Activated T-cell treated with anti-CD3 and anti-CD28 coated beads for 1 hour (primary cell): ENCODE results near the gene PKD2L1.
"Not testable (repeated sequence)": the region's sequence is repeated elsewhere in the genome, so short reads cannot be mapped to it uniquely, and the experiment has no call there.

ENCODE experiments used
- DNase-seq: peaks from one replicate; pipeline ENCODE4 v3.0.0-alpha.2; 2020; ENCODE audit warnings: low read depth

The PKD2L1 gene

GRCh38 chr10:100333661-100334440, 3.8 kb upstream of the PKD2L1 start:
- no peak for DNase-seq

- DNase-seq: no peak
These were observed 3.1 kb upstream of the PKD2L1 start for GRCh38 chr10:100333106-100333505.

- DNase-seq: no peak
These were observed 1.8 kb downstream of the PKD2L1 start for GRCh38 chr10:100328198-100328597.

- no peak for DNase-seq
These were observed 2.4 kb downstream of the PKD2L1 start for GRCh38 chr10:100327718-100328009.

GRCh38 chr10:100327007-100327717, 2.9 kb downstream of the PKD2L1 start:
- no peak for DNase-seq

GRCh38 chr10:100325158-100325557, 4.9 kb downstream of the PKD2L1 start:
- no peak for DNase-seq

- no peak for DNase-seq
These were observed 10.2 kb downstream of the PKD2L1 start for GRCh38 chr10:100319707-100320402.

GRCh38 chr10:100318207-100318606, 11.8 kb downstream of the PKD2L1 start:
- no peak for DNase-seq

- DNase-seq: no peak
These were observed 14.4 kb downstream of the PKD2L1 start for GRCh38 chr10:100315615-100316014.

- no peak for DNase-seq
These were observed 18.7 kb downstream of the PKD2L1 start for GRCh38 chr10:100311298-100311697.

GRCh38 chr10:100307684-100308083, 22.3 kb downstream of the PKD2L1 start:
- DNase-seq: no peak

GRCh38 chr10:100306861-100307260, 23.2 kb downstream of the PKD2L1 start:
- DNase-seq: no peak

GRCh38 chr10:100304414-100304813, 25.6 kb downstream of the PKD2L1 start:
- no peak for DNase-seq

GRCh38 chr10:100303724-100304319, 26.2 kb downstream of the PKD2L1 start:
- DNase-seq: no peak

GRCh38 chr10:100301123-100301522, 28.9 kb downstream of the PKD2L1 start:
- not testable (repeated sequence) for DNase-seq

- DNase-seq: no peak
These were observed 32.8 kb downstream of the PKD2L1 start for GRCh38 chr10:100297242-100297641.

- DNase-seq: no peak
These were observed 37.0 kb downstream of the PKD2L1 start for GRCh38 chr10:100293066-100293465.

- not testable (repeated sequence) for DNase-seq
These were observed 37.7 kb downstream of the PKD2L1 start for GRCh38 chr10:100292300-100292699.

- DNase-seq: no peak
These were observed 38.7 kb downstream of the PKD2L1 start for GRCh38 chr10:100291356-100291755.

GRCh38 chr10:100289641-100290040, 40.4 kb downstream of the PKD2L1 start:
- no peak for DNase-seq

GRCh38 chr10:100288196-100288595, 41.8 kb downstream of the PKD2L1 start:
- DNase-seq: no peak

GRCh38 chr10:100287756-100288155, 42.3 kb downstream of the PKD2L1 start:
- DNase-seq: no peak
